Measurements from ENCODE around the gene MACROD1.

The MACROD1 gene

DNA sequence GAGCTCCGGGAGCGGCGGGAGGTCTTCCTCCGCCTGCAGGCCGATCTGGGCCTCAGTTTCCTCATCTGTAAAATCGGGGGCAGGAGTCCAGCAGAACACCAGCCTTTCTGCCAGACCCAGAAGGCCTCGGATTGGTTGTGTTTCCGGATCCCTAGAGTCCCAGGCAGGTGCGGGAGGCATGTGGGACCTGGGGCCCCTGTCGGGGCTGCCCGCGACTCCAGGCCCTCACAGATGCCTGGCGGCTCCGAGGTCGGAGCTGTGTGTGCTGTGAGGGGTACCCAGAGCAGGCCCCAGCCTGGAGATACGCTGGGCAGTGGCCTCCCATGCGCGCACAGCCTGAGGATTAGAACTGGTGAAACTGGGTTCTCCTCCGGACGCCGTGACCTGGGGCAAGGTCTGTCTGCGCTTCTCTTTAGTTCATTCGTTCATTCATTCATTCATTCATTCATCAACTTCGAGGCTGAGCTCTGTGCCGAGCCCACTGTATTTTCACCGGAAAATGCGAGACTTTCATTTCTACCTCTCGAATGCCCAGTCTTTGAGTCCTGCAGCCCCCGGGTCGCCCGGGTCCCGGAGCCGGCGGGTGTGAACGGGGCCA, 105.6 kb downstream of the MACROD1 start:
- TF ChIP-seq CREB1 (IDR thresholded peaks at IDR 0.05; ENCODE audit: low read depth) (no peak), ZBTB7A (IDR thresholded peaks at IDR 0.05; ENCODE audit: low read depth) (no peak), MAX (IDR thresholded peaks at IDR 0.05) (no peak), TAF1 (IDR thresholded peaks at IDR 0.05; ENCODE audit: low read depth) (no peak), TEAD4 (IDR thresholded peaks at IDR 0.05) (no peak), FOXM1 (IDR thresholded peaks at IDR 0.05; ENCODE audit: borderline replicate concordance, low read depth) (no peak), EGR1 (IDR thresholded peaks at IDR 0.05) (no peak)

DNA sequence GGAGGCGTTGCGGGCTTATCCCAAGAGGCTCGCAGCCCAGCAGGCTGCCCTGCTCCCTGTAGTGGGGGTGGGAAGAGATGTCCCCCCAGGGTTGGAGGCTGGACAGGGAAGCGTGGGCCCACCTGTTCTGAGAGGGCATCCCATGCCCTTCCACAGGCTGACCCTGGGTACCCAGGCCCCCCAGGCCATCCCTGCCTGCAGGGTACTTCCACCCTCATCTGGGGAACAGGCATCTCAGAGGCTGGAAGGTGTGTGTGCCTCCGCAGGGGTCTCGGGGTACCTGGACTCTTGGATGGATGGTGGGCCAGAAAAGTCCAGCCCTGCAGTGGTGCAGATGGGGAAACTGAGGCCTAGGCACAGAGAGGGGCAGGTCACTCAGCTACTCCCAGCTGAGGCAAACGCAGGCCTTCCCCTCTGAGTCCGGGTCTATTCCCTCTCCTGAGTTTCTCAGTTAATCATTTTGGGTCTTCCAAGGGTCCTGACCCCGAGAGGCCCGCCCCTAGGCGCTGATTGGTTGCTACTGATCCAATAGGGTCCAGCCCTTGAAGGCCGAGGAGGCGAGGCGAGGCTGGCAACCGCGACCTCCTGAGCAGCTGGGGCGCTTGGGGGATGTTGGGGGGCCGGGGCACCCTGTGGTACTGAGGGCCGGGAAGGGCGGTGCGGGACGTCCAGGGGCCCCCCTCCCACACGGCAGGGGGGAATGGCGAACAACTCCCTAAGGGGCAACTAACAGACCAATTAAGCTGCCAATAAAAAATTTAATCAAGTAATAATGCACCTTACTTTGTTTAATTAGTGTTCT, 106.4 kb downstream of the MACROD1 start:
- TF ChIP-seq ZBTB7A (IDR thresholded peaks at IDR 0.05; ENCODE audit: low read depth) (0 out of 2 replicates have a peak, but pooled peaks have one; percentile 31), CEBPB (IDR thresholded peaks at IDR 0.05) (no peak)

- no peak for TF ChIP-seq CREB1 (IDR thresholded peaks at IDR 0.05; ENCODE audit: low read depth)
- TF ChIP-seq EP300 (IDR thresholded peaks at IDR 0.05; ENCODE audit: borderline replicate concordance), result no peak
- TF ChIP-seq NFIC (IDR thresholded peaks at IDR 0.05), result no peak
- no peak for TF ChIP-seq FOXM1 (IDR thresholded peaks at IDR 0.05; ENCODE audit: borderline replicate concordance, low read depth)
- TF ChIP-seq MAX (IDR thresholded peaks at IDR 0.05), result no peak
- no peak for TF ChIP-seq YY1 (IDR thresholded peaks at IDR 0.05; ENCODE audit: low read depth)
- TF ChIP-seq ZBTB7A (IDR thresholded peaks at IDR 0.05; ENCODE audit: low read depth), result no peak
- TF ChIP-seq, protein P1, sequence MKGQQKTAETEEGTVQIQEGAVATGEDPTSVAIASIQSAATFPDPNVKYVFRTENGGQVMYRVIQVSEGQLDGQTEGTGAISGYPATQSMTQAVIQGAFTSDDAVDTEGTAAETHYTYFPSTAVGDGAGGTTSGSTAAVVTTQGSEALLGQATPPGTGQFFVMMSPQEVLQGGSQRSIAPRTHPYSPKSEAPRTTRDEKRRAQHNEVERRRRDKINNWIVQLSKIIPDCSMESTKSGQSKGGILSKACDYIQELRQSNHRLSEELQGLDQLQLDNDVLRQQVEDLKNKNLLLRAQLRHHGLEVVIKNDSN (IDR thresholded peaks at IDR 0.05), result no peak
- TF ChIP-seq TCF12 (IDR thresholded peaks at IDR 0.05; ENCODE audit: low read depth), result no peak
- TF ChIP-seq RAD21 (IDR thresholded peaks at IDR 0.05; ENCODE audit: low read depth), result no peak
- TF ChIP-seq EGR1 (IDR thresholded peaks at IDR 0.05), result no peak
- TF ChIP-seq TAF1 (IDR thresholded peaks at IDR 0.05; ENCODE audit: low read depth), result no peak
- no peak for TF ChIP-seq TEAD4 (IDR thresholded peaks at IDR 0.05)
- no peak for TF ChIP-seq REST (IDR thresholded peaks at IDR 0.05; ENCODE audit: low read depth)
- TF ChIP-seq CEBPB (IDR thresholded peaks at IDR 0.05), result no peak
These were observed 107.4 kb downstream of the MACROD1 start for GRCh38 chr11:64058494-64058893.

DNA sequence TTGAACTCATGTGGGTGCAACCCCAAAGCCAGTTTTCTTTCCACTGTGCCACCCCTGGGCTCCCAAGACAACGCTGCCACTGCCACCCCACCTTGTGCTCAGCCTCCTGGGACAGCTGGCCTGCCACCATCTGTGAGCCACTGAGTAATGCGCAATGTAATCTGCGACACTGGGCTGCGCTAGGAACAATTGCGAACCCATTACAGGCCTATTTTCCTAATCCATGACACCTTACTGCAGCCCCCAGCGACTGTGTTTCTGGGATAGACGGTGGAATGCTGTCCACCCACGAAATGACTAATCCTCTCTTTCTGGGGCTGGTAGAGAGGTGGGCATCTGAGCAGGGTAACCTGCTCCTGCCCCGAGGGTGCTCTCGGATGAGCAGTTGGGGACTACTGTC, 108.0 kb downstream of the MACROD1 start:
- no peak for TF ChIP-seq TEAD4 (IDR thresholded peaks at IDR 0.05)
- no peak for TF ChIP-seq TAF1 (IDR thresholded peaks at IDR 0.05; ENCODE audit: low read depth)
- no peak for TF ChIP-seq MAX (IDR thresholded peaks at IDR 0.05)
- no peak for TF ChIP-seq REST (IDR thresholded peaks at IDR 0.05; ENCODE audit: low read depth)
- no peak for TF ChIP-seq TCF12 (IDR thresholded peaks at IDR 0.05; ENCODE audit: low read depth)
- TF ChIP-seq EGR1 (IDR thresholded peaks at IDR 0.05), result no peak
- TF ChIP-seq FOXM1 (IDR thresholded peaks at IDR 0.05; ENCODE audit: borderline replicate concordance, low read depth), result no peak
- TF ChIP-seq NFIC (IDR thresholded peaks at IDR 0.05), result no peak
- TF ChIP-seq, protein P1 (IDR thresholded peaks at IDR 0.05), result no peak
- TF ChIP-seq YY1 (IDR thresholded peaks at IDR 0.05; ENCODE audit: low read depth), result no peak
- no peak for TF ChIP-seq CREB1 (IDR thresholded peaks at IDR 0.05; ENCODE audit: low read depth)
- TF ChIP-seq ZBTB7A (IDR thresholded peaks at IDR 0.05; ENCODE audit: low read depth), result no peak
- TF ChIP-seq RAD21 (IDR thresholded peaks at IDR 0.05; ENCODE audit: low read depth), result no peak
- no peak for TF ChIP-seq EP300 (IDR thresholded peaks at IDR 0.05; ENCODE audit: borderline replicate concordance)
- TF ChIP-seq CEBPB (IDR thresholded peaks at IDR 0.05), result no peak

GRCh38 chr11:64056861-64057260, 109.1 kb downstream of the MACROD1 start:
- TF ChIP-seq EP300 (IDR thresholded peaks at IDR 0.05; ENCODE audit: borderline replicate concordance) (no peak), MAX (IDR thresholded peaks at IDR 0.05) (no peak), RAD21 (IDR thresholded peaks at IDR 0.05; ENCODE audit: low read depth) (no peak), TAF1 (IDR thresholded peaks at IDR 0.05; ENCODE audit: low read depth) (no peak), ZBTB7A (IDR thresholded peaks at IDR 0.05; ENCODE audit: low read depth) (no peak), YY1 (IDR thresholded peaks at IDR 0.05; ENCODE audit: low read depth) (no peak), TCF12 (IDR thresholded peaks at IDR 0.05; ENCODE audit: low read depth) (no peak), TEAD4 (IDR thresholded peaks at IDR 0.05) (no peak), NFIC (IDR thresholded peaks at IDR 0.05) (no peak), EGR1 (IDR thresholded peaks at IDR 0.05) (no peak), CEBPB (IDR thresholded peaks at IDR 0.05) (no peak), CREB1 (IDR thresholded peaks at IDR 0.05; ENCODE audit: low read depth) (no peak), FOXM1 (IDR thresholded peaks at IDR 0.05; ENCODE audit: borderline replicate concordance, low read depth) (no peak), REST (IDR thresholded peaks at IDR 0.05; ENCODE audit: low read depth) (no peak)
- TF ChIP-seq, protein P1 (IDR thresholded peaks at IDR 0.05), result no peak

All from Ishikawa (cell line).